Natural killer cell (primary cell): Measurements from ENCODE around the gene ZPBP2. TPM values are rescaled to one million over a fixed set of nuclear protein-coding genes. Genes with fewer than 3 reads are reported as not detected.
A peak's percentile ranks its signal among the peaks of the same experiment; 100 is the strongest.

Experiments
- ATAC-seq, 3 donors: fragments of 150-1000 bp in 2 of 3; fragments of 200-7000 bp in 1 of 3; cut with Tn5 transposase; 1 replicate in 1 of 3; 2 replicates in 2 of 3; pipeline ENCODE4 v1.10.0; 2021; ENCODE audit warnings: mild to moderate bottlenecking in 2 of 3, moderate library complexity in 2 of 3
- DNase-seq, 2 donors: peaks; one replicate each; pipeline versions ENCODE4 v3.0.0 to v3.0.0-alpha.2; 2013 to 2021; ENCODE audit warnings: mixed read lengths in 1 of 2
- H3K27ac ChIP-seq: one replicate; pipeline ENCODE4 v1.5.1; 2013; ENCODE audit warnings: mild to moderate bottlenecking, low read length
- H3K27me3 ChIP-seq: one replicate; pipeline ENCODE4 v1.6.1; 2013; ENCODE audit warnings: low read length; ENCODE audit not compliant: control insufficient read depth, insufficient read depth
- H3K36me3 ChIP-seq: one replicate; pipeline ENCODE4 v1.6.1; 2013; ENCODE audit warnings: low read length; ENCODE audit not compliant: control insufficient read depth, insufficient read depth
- H3K4me1 ChIP-seq: one replicate; pipeline ENCODE4 v1.6.1; 2013; ENCODE audit warnings: low read length; ENCODE audit not compliant: control insufficient read depth, insufficient read depth
- H3K4me3 ChIP-seq: one replicate; pipeline ENCODE4 v1.5.1; 2013; ENCODE audit warnings: low read length
- H3K9me3 ChIP-seq: one replicate; pipeline ENCODE4 v1.6.1; 2013; ENCODE audit warnings: low read length; ENCODE audit not compliant: control insufficient read depth, insufficient read depth
- H3K27ac Mint-ChIP-seq, 2 donors: one replicate each; pipeline ENCODE4 v1.8.0; 2022; ENCODE audit warnings: mild to moderate bottlenecking in 2 of 2, mixed read lengths in 2 of 2, moderate library complexity in 1 of 2
- H3K27me3 Mint-ChIP-seq, 2 donors: one replicate each; pipeline ENCODE4 v1.8.0; 2022; ENCODE audit warnings: low read depth in 2 of 2, mixed read lengths in 2 of 2
- H3K36me3 Mint-ChIP-seq: one replicate; pipeline ENCODE4 v1.8.0; 2022; ENCODE audit warnings: mixed read lengths
- H3K4me1 Mint-ChIP-seq, 2 donors: one replicate each; pipeline ENCODE4 v1.8.0; 2022; ENCODE audit warnings: mixed read lengths in 2 of 2
- H3K4me3 Mint-ChIP-seq: one replicate; pipeline ENCODE4 v1.8.0; 2022; ENCODE audit warnings: mild to moderate bottlenecking, moderate library complexity, mixed read lengths
- H3K9me3 Mint-ChIP-seq, 2 donors: one replicate each; pipeline ENCODE4 v1.8.0; 2022; ENCODE audit warnings: mixed read lengths in 2 of 2
- CTCF ChIP-seq: fragments of 200-600 bp; IDR thresholded peaks from one replicate; pipeline ENCODE4 v1.8.0; 2022; ENCODE audit warnings: antibody characterized with exemption
- WGBS: methylation state at CpG from one replicate; pipeline ENCODE4 v1.1.7; 2013; ENCODE audit warnings: missing lambda C conversion rate; ENCODE audit not compliant: insufficient coverage; 5-methylcytosine and 5-hydroxymethylcytosine counted together
- intact Hi-C: fragments of 100-400 bp; cut with micrococcal nuclease; formaldehyde crosslinking; loops from one replicate; pipeline ENCODE4 v1.14.2; 2022
- total RNA-seq, 4 donors: library from RNA; stranded (reverse); fragments of 120-200 nt in 1 of 4; gene quantifications; one replicate each; pipeline versions ENCODE4 v1.2.3 to v1.2.4, GENCODE V29; 2013 to 2022

Gene ZPBP2
- total RNA-seq, 3 donors from 2014 or later (not counting 1 experiment from before 2014, with no cell fraction given) = not detected

- no peaks in the 10 kb centered on the region for H3K9me3 Mint-ChIP-seq
- Histone ChIP-seq H3K36me3 (peaks cover 60% of the 10 kb centered on the region), H3K27me3 (no peaks in the 10 kb centered on the region), H3K4me3 (no peak overlapping the region), H3K27ac (no peak overlapping the region), H3K4me1 (no peaks in the 10 kb centered on the region), H3K9me3 (peaks cover 13% of the 10 kb centered on the region)
- WGBS = 96% methylated on average over 4 of the region's 4 CpGs
- H3K36me3 Mint-ChIP-seq = peaks cover 18% of the 10 kb centered on the region
- TF ChIP-seq CTCF = no peak
- peaks cover 23 to 42% of the 10 kb centered on the region in 2 donors for H3K4me1 Mint-ChIP-seq
- intact Hi-C loops = no loop called here
- H3K4me3 Mint-ChIP-seq = no peak overlapping the region
- no peak for ATAC-seq
- no peaks in the 10 kb centered on the region for H3K27me3 Mint-ChIP-seq
- H3K27ac Mint-ChIP-seq = peak overlapping the region; percentile 43 to 44
- no peak for DNase-seq
Observed at GRCh38 chr17:39828443-39828842, 39.6 kb upstream of the ZPBP2 start.

GRCh38 chr17:39831588-39831987, 36.4 kb upstream of the ZPBP2 start:
- Mint-ChIP-seq H3K9me3 (peaks cover 0 to 3% of the 10 kb centered on the region in 2 donors), H3K36me3 (peaks cover 12% of the 10 kb centered on the region), H3K27me3 (no peaks in the 10 kb centered on the region), H3K27ac (peak overlapping the region; percentile 62 to 79), H3K4me3 (no peak overlapping the region), H3K4me1 (peaks cover 37 to 54% of the 10 kb centered on the region in 2 donors)
- intact Hi-C loops = no loop called here
- no peak for DNase-seq
- Histone ChIP-seq H3K4me1 (peaks cover 7% of the 10 kb centered on the region), H3K27ac (no peak overlapping the region), H3K9me3 (no peaks in the 10 kb centered on the region), H3K4me3 (no peak overlapping the region), H3K27me3 (no peaks in the 10 kb centered on the region), H3K36me3 (peaks cover 44% of the 10 kb centered on the region)
- no peak for TF ChIP-seq CTCF
- WGBS = 100% methylated on average over 2 of the region's 2 CpGs
- ATAC-seq = no peak

GRCh38 chr17:39834017-39834416, 34.0 kb upstream of the ZPBP2 start:
- Mint-ChIP-seq H3K27me3 (no peaks in the 10 kb centered on the region), H3K9me3 (peaks cover 0 to 11% of the 10 kb centered on the region in 2 donors), H3K27ac (peak overlapping the region; percentile 61 to 71), H3K36me3 (peaks cover 18% of the 10 kb centered on the region), H3K4me3 (no peak overlapping the region), H3K4me1 (peaks cover 46% of the 10 kb centered on the region in 2 donors)
- peaks cover 9% of the 10 kb centered on the region for H3K9me3 ChIP-seq
- no peak overlapping the region for H3K27ac ChIP-seq
- intact Hi-C loops = no loop called here
- H3K36me3 ChIP-seq = peaks cover 25% of the 10 kb centered on the region
- DNase-seq = no peak
- no peaks in the 10 kb centered on the region for H3K27me3 ChIP-seq
- no peak overlapping the region for H3K4me3 ChIP-seq
- H3K4me1 ChIP-seq = peaks cover 7% of the 10 kb centered on the region
- TF ChIP-seq CTCF = no peak
- ATAC-seq = no peak

DNA sequence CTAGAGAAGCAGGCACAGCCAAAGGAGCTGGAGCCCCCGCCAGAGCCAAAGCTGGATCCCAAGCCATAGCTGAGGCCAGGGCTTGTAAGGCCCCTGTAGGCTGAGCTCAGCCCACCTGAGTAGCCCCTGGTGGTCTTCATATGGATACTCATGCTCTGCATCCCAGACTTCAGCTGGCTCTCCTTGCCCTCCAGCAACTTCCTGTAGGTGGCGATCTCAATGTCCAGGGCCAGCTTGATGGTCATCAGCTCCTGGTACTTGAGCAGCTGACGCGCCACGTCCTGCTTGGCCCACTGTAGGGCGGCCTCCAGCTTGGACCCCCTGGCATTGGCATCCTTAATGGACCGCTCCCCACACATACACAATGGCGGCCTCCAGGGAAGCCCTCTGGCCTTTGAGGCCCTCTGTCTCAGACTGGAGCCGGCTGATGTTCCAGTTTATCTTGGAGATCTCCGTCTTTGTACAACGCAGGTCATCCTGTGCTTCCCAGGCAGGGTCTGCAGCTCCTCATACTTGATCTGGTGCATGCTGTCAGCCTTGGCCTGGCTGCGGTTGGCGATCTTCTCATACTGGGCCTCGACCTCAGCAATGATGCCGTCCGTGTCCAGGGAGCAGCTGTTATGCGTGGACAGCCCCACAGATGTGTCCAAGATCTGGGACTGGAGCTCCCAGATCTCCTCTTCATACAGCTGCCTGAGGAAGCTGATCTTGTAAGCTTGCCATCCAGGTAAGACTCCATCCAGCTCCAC, 32.8 kb upstream of the ZPBP2 start:
- no peak overlapping the region for H3K4me3 Mint-ChIP-seq
- DNase-seq = no peak
- TF ChIP-seq CTCF = no peak
- H3K27ac ChIP-seq = no peak overlapping the region
- WGBS = 99% methylated on average over 17 of the region's 17 CpGs
- peaks cover 21% of the 10 kb centered on the region for H3K36me3 ChIP-seq
- peak overlapping the region; percentile 61 to 71 for H3K27ac Mint-ChIP-seq
- peaks cover 53% of the 10 kb centered on the region in 2 donors for H3K4me1 Mint-ChIP-seq
- no peak overlapping the region for H3K4me3 ChIP-seq
- peaks cover 7% of the 10 kb centered on the region for H3K4me1 ChIP-seq
- intact Hi-C loops = no loop called here
- H3K27me3 ChIP-seq = no peaks in the 10 kb centered on the region
- H3K9me3 Mint-ChIP-seq = peaks cover 0 to 11% of the 10 kb centered on the region in 2 donors
- H3K36me3 Mint-ChIP-seq = peaks cover 30% of the 10 kb centered on the region
- H3K9me3 ChIP-seq = peaks cover 9% of the 10 kb centered on the region
- no peaks in the 10 kb centered on the region for H3K27me3 Mint-ChIP-seq
- no peak for ATAC-seq
